ENCODE results near the gene WEE1.
"Not testable (repeated sequence)": the region's sequence is repeated elsewhere in the genome, so short reads cannot be mapped to it uniquely, and the experiment has no call there.

DNA sequence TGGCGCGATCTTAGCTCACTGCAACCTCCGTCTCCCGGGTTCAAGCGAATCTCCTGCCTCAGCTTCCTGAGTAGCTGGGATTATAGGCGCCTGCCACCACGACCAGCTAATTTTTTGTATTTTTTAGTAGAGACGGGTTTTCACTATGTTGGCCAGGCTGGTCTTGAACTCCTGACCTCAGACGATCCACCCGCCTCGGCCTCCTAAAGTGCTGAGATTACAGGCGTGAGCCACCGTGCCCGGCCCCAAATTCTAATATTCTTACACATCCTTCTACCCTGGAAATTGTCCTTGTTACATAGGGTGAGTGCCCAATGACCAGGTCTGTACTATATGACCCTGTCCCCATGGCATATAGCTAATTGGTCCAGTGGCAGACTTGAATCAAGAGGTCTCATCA is 29.7 kb downstream of the WEE1 start:
- not testable (repeated sequence) for TF ChIP-seq POLR2A, EP300 (IDR thresholded peaks at IDR 0.05)
- TF ChIP-seq, protein P1, sequence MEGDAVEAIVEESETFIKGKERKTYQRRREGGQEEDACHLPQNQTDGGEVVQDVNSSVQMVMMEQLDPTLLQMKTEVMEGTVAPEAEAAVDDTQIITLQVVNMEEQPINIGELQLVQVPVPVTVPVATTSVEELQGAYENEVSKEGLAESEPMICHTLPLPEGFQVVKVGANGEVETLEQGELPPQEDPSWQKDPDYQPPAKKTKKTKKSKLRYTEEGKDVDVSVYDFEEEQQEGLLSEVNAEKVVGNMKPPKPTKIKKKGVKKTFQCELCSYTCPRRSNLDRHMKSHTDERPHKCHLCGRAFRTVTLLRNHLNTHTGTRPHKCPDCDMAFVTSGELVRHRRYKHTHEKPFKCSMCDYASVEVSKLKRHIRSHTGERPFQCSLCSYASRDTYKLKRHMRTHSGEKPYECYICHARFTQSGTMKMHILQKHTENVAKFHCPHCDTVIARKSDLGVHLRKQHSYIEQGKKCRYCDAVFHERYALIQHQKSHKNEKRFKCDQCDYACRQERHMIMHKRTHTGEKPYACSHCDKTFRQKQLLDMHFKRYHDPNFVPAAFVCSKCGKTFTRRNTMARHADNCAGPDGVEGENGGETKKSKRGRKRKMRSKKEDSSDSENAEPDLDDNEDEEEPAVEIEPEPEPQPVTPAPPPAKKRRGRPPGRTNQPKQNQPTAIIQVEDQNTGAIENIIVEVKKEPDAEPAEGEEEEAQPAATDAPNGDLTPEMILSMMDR (IDR thresholded peaks at IDR 0.05), result not testable (repeated sequence)
